Stimulated activated naive CD4-positive, alpha-beta T cell (primary cell): ENCODE measurements around the gene RHOA.
"Not testable (repeated sequence)": the region's sequence is repeated elsewhere in the genome, so short reads cannot be mapped to it uniquely, and the experiment has no call there.

Source experiments
- DNase-seq, 6 experiments: peaks; one replicate each; lab custom pipeline; 2025; lab: John Stamatoyannopoulos, UW

The RHOA gene

DNA sequence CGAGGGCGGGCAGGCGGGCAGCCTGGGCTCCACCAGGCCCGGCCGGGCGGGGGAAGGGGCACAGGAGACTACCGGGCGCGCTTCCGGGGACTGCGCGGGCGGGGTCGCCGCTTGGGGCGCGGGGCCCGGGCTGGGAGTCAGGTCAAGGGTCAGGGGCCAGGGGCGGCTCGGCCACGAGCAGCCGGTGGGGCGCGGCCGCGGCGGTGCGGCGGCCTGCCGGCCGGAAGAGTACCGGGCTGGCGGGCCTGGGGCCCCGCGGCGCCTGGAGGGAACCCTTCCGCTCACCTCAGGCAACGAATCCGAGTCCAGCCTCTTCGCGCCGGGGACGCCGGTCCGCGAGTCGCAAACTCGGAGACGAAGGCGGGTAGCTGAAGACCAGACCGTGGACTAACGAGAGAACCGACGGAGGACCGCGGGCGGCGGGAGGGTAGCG, 225 bp downstream of the RHOA start:
- DNase-seq, result peak in 4 of 6 experiments; percentile 28 to 58 (median 51)

DNA sequence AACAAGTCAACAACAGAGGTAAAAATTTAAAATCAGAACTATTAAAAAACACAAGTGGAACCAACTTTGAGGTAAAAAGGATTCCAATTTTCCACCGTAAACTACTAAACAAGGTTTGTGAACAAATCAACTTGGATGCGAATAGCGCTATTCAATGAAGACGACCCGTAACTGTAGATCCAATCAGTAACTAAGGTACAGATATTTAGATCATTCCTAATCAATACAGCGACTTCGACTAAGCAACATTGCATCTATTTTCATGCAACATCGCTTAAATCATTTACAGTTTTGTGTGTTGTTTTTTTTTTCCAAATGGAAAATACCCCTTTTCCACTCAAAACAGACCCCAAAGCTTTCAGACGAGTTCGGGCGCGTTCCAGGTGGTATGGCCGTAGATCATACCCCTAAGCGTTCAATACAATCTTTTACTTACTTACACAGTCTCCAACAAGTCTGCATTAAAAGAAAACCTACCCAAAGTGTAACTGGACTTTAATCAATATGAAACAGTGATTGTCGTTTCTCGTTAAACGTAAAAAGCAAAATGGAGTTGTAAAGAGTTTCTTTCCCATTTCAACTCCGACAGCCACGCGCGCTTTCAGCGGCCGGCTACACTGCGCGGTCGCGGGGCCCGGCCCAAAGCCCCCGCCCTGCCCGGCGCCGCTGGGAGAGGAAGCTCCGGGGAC, 786 bp downstream of the RHOA start:
- no peak for DNase-seq

DNA sequence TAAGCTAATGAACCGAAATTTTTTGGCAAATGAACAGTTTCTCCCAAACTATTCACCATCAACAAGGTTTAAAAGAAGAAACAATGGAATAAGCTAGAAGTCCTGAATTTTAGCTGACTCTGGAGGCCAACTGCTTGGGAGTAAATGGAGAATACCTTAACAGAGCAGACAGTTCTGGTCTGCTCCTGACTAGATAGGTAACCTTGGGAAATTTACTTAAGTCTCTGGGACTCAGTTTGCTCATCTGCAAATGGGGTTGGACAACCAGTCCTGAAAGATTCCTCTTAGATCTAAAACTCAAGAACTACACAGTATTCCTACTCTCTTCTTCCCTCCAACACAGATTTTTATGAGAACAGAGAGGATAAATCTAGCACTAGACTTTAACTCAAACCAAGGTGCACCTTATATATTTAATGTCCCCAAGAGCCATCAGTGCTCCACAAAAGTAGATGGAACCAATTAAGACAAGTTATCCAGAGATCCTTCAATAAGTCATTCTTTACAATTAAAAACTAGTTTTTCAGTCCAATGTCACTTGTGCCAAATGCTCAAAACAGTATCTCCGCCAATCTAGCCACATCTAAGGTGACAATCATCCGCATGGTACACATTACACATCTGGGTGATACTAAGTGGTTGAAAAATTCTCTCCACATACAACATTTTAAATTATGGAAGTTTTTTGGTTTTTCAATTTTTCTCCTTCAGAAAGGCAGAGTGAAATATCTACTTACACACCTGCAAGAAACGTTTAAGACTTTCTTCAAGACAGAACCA, 1.5 kb downstream of the RHOA start:
- peak in 3 of 6 experiments; percentile 9 to 18 (median 17) for DNase-seq

GRCh38 chr3:49406571-49407565, 4.9 kb downstream of the RHOA start:
- no peak for DNase-seq

DNA sequence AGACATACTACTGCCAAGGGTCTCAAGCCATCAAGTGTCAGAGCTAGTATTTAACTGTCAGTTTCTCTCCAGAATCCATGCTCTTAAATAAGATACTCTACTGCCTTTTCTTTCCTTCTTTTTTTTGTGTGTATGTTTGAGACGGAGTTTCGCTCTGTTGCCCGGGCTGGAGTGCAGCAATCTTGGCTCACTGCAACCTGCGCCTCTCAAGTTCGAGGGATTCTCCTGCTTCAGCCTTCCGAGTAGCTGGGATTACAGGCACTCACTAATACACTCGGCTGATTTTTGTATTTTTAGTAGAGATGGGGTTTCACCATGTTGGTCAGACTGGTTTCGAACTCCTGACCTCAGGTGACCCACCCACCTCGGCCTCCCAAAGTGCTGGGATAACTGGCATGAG, 6.2 kb downstream of the RHOA start:
- DNase-seq, result not testable (repeated sequence)

- DNase-seq, result no peak
These were observed 7.9 kb downstream of the RHOA start for GRCh38 chr3:49403891-49404290.

GRCh38 chr3:49401766-49402165, 10.0 kb downstream of the RHOA start:
- no peak for DNase-seq

- DNase-seq, result no peak
These were observed 12.3 kb downstream of the RHOA start for GRCh38 chr3:49399461-49399860.

GRCh38 chr3:49397470-49397869, 14.3 kb downstream of the RHOA start:
- DNase-seq, result no peak

DNA sequence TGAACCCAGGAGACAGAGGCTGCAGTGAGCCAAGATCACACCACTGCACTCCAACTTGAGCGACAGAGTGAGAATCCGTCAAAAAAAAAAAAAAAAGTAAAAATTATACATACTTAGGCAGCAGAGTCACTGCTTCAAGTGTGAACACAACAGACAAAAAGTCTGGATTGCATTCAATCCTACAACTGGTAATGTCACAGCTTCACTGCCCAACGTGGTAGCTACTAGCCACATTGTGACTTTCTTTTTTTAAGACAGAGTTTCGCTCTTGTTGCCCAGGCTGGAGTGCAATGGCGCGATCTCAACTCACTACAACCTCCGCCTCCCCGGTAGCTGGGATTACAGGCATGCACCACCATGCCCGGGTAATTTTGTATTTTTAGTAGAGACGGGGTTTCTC, 20.5 kb downstream of the RHOA start:
- DNase-seq, result not testable (repeated sequence)

- DNase-seq, result no peak
These were observed 22.5 kb downstream of the RHOA start for GRCh38 chr3:49389297-49389696.

DNA sequence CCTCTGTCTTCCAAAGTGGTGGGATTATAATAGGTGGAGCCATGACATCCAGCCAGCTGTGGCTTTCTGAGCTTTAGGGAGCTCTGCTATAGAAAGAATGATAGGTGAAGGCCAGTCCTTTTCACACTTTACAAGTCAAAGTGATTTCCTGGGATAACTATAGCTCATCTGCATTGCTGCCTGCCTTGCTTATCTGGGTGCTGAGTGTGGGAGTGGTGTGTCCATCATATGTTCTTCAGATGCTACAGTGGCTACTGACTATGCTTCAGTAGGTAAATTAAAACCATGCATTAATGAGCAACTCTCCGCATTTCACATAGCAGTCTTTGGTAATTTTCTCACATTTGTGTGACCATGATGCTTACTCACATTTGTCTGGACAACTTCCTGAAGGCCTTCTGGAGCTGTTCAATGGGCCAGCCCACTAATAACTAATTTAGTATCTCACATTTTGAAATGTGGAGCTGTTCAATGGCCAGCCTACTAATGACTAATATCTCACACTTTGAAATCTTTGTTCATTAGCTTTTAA, 23.4 kb downstream of the RHOA start:
- DNase-seq, result no peak

DNA sequence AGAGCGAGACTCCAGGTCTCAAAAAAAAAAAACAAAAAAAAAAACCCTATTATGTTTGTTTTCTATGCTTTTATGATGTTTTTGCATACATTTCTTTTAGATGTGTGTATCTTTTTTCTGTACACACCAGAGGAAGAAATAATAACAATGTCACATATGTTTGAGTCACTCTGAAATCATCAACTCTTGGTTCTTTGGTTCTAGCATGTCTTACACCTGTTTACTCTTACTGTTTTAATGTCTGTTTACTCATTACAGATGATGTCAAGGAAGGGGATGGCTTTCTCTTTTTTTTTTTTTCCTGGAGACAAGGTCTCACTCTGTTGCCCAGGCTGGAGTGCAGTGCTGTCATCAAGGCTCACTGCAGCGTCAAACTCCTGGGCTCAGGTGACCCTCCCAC, 24.1 kb downstream of the RHOA start:
- DNase-seq, result no peak

GRCh38 chr3:49386056-49386756, 25.6 kb downstream of the RHOA start:
- no peak for DNase-seq

DNA sequence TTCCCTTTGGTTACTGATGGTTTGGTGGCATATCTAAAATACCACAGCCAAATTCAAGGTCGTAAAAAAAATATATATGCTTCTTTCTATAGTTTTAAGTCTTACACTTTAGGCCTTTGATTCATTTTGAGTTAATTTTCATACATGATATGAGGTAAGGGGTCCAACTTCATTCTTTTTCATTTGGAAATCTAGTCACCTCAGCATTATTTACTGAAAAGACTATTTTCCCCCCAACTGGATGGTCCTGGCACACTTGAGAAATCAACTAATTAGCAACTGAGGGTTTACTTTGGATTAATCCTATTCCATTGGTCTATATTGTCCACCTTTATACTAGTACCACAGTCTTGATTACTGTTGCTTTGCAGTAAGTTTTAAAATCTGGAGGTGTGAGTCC, 26.2 kb downstream of the RHOA start:
- no peak for DNase-seq

GRCh38 chr3:49383387-49383786, 28.4 kb downstream of the RHOA start:
- no peak for DNase-seq

DNA sequence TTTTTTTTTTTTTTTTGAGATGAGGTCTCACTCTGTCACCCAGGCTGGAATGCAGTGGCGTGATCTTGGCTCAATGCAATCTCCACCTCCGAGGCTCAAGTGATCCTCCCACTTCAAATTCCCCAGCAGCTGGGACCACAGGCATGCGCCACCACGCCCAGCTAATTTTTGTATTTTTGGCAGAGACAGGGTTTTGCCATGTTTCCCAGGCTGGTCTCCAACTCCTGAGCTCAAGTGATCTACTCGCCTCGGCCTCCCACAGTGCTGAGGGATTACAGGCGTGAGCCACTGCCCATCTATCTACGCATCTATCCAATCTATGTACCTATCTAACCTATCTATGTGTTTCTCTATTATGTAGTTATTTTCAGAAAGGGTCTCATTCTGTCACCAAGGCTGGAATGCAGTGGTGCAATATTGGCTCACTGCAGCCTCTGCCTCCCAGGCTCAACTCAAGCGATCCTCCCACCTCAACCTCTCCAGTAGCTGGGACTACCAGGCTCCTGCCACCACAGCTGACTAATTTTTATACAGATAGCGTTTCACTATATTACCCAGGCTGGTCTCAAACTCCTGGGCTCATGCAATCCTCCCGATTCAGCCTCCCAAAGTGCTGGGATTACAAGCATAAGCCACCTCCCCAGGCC, 33.4 kb downstream of the RHOA start:
- no peak for DNase-seq

DNA sequence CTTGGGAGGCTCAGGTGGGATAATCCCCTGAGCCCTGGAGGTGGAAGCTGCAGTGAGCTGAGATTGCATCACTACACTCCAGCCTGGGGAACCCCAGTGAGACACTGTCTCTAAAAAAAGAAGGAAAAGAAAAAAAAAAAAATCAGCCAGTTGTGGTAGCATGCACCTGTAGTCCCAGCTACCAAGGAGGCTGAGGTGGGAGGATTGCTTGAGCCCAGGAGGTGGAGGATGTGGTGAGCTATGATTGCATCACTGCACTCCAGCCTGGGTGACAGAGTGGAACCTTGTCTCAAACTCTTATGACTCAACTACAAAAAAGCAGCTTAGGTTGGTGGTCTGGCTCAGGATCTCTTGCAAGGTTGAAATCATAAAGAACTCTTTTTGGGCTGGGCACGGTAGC, 34.3 kb downstream of the RHOA start:
- DNase-seq, result no peak

DNA sequence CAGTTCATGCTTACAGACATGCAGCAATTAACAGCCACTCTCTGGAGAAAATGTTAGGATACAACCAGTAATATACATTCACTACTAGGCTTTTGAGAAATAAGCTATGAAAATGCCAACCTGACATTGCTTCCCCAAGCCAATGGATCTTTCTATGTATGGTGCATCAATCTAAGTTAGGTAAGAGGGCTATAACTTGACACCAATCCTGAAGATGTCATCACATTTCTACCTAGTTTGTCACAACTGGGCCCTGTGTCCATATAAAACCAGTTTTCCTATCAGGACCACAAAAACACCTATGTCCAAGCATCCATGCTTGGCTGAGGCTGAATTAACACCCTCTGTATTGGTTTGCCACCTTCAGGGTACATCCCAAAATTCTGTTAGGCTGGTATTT, 39.8 kb downstream of the RHOA start:
- DNase-seq, result no peak

DNA sequence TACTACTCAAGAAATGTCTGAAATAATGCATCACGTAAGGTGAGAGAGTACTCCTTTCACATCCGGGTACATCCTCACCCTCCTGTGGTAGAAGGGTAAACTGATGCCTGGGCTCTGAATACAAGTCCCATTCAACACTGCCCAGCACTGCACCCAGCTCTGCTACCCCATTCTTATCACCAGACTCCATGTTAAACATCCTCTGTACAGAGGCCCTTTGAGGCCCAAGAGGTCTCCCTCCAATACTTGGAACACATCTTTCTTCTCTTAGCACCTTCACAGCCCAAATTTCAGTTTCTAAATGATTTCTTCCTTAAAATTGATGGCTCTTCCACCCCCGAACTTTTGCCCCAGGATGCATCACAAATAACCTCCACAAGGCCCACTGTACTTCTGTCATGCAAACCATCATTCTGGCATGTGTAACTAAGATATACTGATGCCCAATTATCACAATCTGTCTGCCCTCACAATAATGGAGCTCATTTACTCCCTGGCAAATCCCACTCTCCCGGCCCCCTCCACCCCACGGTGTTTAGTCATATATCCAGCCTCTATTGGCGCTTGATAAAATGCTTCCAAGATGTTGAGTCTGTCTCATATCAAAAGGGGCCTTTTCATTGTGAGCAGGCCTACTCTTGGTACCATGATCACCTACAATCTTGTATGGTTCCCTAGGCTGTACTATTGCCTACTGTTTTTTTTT, 41.0 kb downstream of the RHOA start:
- DNase-seq, result no peak
